ELF-1 (cell line): ENCODE results near the gene PPP1R12B.

Experiments used
- DNase-seq: peaks from one replicate; pipeline ENCODE4 v3.0.0-alpha.2; 2016; ENCODE audit warnings: low read depth, low spot score

PPP1R12B gene

GRCh38 chr1:202348509-202349205 lies at the start of gene PPP1R12B:
Gene PPP1R12B (plus strand): TSS chr1:202348699. CDS start chr1:202348852, 153 bp downstream.
- DNase-seq: peak; percentile 99

GRCh38 chr1:202302166-202302565 lies 46.3 kb upstream of the PPP1R12B start:
- DNase-seq: no peak

GRCh38 chr1:202304375-202304774 lies 44.1 kb upstream of the PPP1R12B start:
- no peak for DNase-seq

- DNase-seq: no peak
Measured at GRCh38 chr1:202305168-202305567, 43.3 kb upstream of the PPP1R12B start.

GRCh38 chr1:202306535-202307345 lies 41.8 kb upstream of the PPP1R12B start:
- no peak for DNase-seq

- DNase-seq: no peak
Measured at GRCh38 chr1:202310071-202310725, 38.3 kb upstream of the PPP1R12B start.

- DNase-seq: no peak
Measured at GRCh38 chr1:202310746-202311145, 37.8 kb upstream of the PPP1R12B start.

- DNase-seq: no peak
Measured at GRCh38 chr1:202311875-202312635, 36.4 kb upstream of the PPP1R12B start.

GRCh38 chr1:202315576-202316168 lies 32.8 kb upstream of the PPP1R12B start:
- DNase-seq: peak; percentile 89

GRCh38 chr1:202316186-202316585 lies 32.3 kb upstream of the PPP1R12B start:
- no peak for DNase-seq

GRCh38 chr1:202317941-202318925 lies 30.3 kb upstream of the PPP1R12B start:
- no peak for DNase-seq

GRCh38 chr1:202319381-202320080 lies 29.0 kb upstream of the PPP1R12B start:
- no peak for DNase-seq

- DNase-seq: no peak
Measured at GRCh38 chr1:202320081-202320405, 28.5 kb upstream of the PPP1R12B start.

- DNase-seq: no peak
Measured at GRCh38 chr1:202323731-202324130, 24.8 kb upstream of the PPP1R12B start.

- no peak for DNase-seq
Measured at GRCh38 chr1:202324646-202325045, 23.9 kb upstream of the PPP1R12B start.

- no peak for DNase-seq
Measured at GRCh38 chr1:202329891-202330290, 18.6 kb upstream of the PPP1R12B start.

- no peak for DNase-seq
Measured at GRCh38 chr1:202333861-202334260, 14.6 kb upstream of the PPP1R12B start.

- DNase-seq: no peak
Measured at GRCh38 chr1:202343652-202344349, 4.7 kb upstream of the PPP1R12B start.

GRCh38 chr1:202348005-202348508 lies 442 bp upstream of the PPP1R12B start:
- DNase-seq: no peak
